CD4-positive, alpha-beta T cell (primary cell): ENCODE results near the gene PARD6B. TPM values are rescaled to one million over a fixed set of nuclear protein-coding genes. Genes with fewer than 3 reads are reported as not detected.

Experiments used
- ATAC-seq: fragments of 200-7000 bp; cut with Tn5 transposase; one replicate; pipeline ENCODE4 v1.10.0; 2022; ENCODE audit warnings: mild to moderate bottlenecking; ENCODE audit not compliant: poor library complexity
- CTCF ChIA-PET: fragments of 350-600 bp; sonication (Branson Sonifier 250); formaldehyde crosslinking; loops from one replicate; lab custom pipeline; 2021; ENCODE audit warnings: antibody characterized with exemption, inconsistent platforms; lab: Charles Lee
- POLR2A ChIA-PET: fragments of 350-600 bp; sonication (Branson Sonifier 250); formaldehyde crosslinking; loops from one replicate; lab custom pipeline; 2021; ENCODE audit warnings: antibody characterized with exemption, inconsistent platforms; lab: Charles Lee
- DNase-seq, 14 experiments: peaks; one replicate each; pipeline ENCODE4 v3.0.0-alpha.2; 2013 to 2020; ENCODE audit warnings: mixed read lengths in 2 of 14
- H3K27ac ChIP-seq, 2 donors: one replicate each; pipeline versions ENCODE4 v1.5.1 to v1.7.0; 2013; ENCODE audit warnings: low read length in 2 of 2, low read depth in 1 of 2, mild to moderate bottlenecking in 1 of 2
- H3K27me3 ChIP-seq, 2 experiments: 1 replicate in 1 of 2; 2 replicates in 1 of 2; pipeline versions ENCODE4 v1.6.1 to v1.7.0; 2013; ENCODE audit warnings: low read length in 2 of 2, control low read depth in 1 of 2, mild to moderate bottlenecking in 1 of 2, moderate library complexity in 1 of 2; ENCODE audit not compliant: insufficient read depth in 2 of 2, control insufficient read depth in 1 of 2
- H3K36me3 ChIP-seq: one replicate; pipeline ENCODE4 v1.6.1; 2013; ENCODE audit warnings: low read length, control low read depth; ENCODE audit not compliant: insufficient read depth
- H3K4me1 ChIP-seq: one replicate; pipeline ENCODE4 v1.6.1; 2013; ENCODE audit warnings: low read length, control low read depth; ENCODE audit not compliant: insufficient read depth
- H3K4me3 ChIP-seq: one replicate; pipeline ENCODE4 v1.5.1; 2013; ENCODE audit warnings: mild to moderate bottlenecking, low read length, moderate library complexity
- H3K9me3 ChIP-seq, 2 experiments: 1 replicate in 1 of 2; 2 replicates in 1 of 2; pipeline versions ENCODE4 v1.6.1 to v1.7.0; 2013; ENCODE audit warnings: low read length in 2 of 2, mild to moderate bottlenecking in 2 of 2, control low read depth in 1 of 2, moderate library complexity in 1 of 2; ENCODE audit not compliant: control insufficient read depth in 1 of 2, insufficient read depth in 1 of 2
- H3K27ac Mint-ChIP-seq: one replicate; pipeline ENCODE4 v1.8.0; 2020; ENCODE audit warnings: mixed read lengths
- H3K27me3 Mint-ChIP-seq: one replicate; pipeline ENCODE4 v1.8.0; 2021; ENCODE audit warnings: mixed read lengths
- H3K36me3 Mint-ChIP-seq: one replicate; pipeline ENCODE4 v1.8.0; 2021; ENCODE audit warnings: low read depth, mixed read lengths
- H3K4me1 Mint-ChIP-seq: one replicate; pipeline ENCODE4 v1.8.0; 2021; ENCODE audit warnings: low read depth, mixed read lengths
- H3K4me3 Mint-ChIP-seq: one replicate; pipeline ENCODE4 v1.8.0; 2020; ENCODE audit warnings: mild to moderate bottlenecking, mixed read lengths
- H3K9me3 Mint-ChIP-seq: one replicate; pipeline ENCODE4 v1.8.0; 2020; ENCODE audit warnings: mixed read lengths
- CTCF ChIP-seq: fragments of 200-600 bp; IDR thresholded peaks from one replicate; pipeline ENCODE4 v1.8.0; 2022; ENCODE audit warnings: antibody characterized with exemption, mild to moderate bottlenecking
- intact Hi-C, 2 experiments: fragments of 100-400 bp; cut with DNase I in 1 of 2; cut with micrococcal nuclease in 1 of 2; formaldehyde crosslinking; loops; one replicate each; pipeline versions ENCODE4 v1.15.1 to v1.9.0; 2023 to 2025; cut with DNase I, micrococcal nuclease
- total RNA-seq, 174 experiments: library from RNA in 2 of 174; stranded (reverse) in 2 of 174; gene quantifications; one replicate each; pipeline ENCODE4 v1.2.3 and lab custom pipeline; 2021 to 2026

PARD6B gene
- total RNA-seq, 2 experiments from 2014 or later = 5.6 to 8.2 TPM

DNA sequence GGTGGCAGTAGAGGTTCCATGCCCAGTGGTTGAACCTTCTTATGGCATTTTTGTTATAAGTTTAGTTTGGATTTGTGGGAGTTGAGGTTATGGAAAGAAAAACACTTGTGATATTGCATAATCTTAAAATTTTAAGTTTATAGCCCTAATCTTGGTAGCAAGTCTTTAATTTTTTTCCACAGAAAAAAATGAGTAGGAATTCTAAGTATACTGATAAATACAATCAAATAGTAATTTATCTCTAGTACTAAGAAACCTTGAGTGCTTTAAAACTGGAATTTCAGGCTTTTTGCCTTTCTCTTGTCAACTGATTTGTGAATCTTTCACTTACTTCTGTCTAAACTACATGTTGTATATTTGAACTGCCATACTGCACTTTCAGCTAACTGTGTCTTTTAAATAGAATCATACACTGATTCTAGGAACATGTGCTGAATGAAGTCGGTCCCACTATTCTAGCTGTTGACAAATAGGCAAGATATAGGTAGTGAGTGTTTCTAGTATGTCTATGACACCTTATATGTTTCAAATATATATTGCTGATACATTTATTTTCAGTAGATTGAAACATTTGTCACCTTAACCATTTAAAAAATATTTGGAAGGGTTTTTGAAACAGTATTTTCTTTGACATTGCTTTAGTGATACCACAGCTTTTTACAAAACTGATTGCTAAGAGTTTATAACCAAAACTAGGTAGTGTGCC lies 2.4 kb downstream of the PARD6B start:
- peaks cover 6% of the 10 kb centered on the region for H3K36me3 ChIP-seq
- H3K27me3 Mint-ChIP-seq = no peaks in the 10 kb centered on the region
- H3K4me3 Mint-ChIP-seq = peak overlapping the region; percentile 60
- peak overlapping the region; percentile 9 for H3K27ac Mint-ChIP-seq
- H3K36me3 Mint-ChIP-seq = peaks cover 44% of the 10 kb centered on the region
- DNase-seq = no peak
- TF ChIP-seq CTCF = no peak
- H3K4me3 ChIP-seq = no peak overlapping the region
- H3K27ac ChIP-seq = no peak overlapping the region
- ChIA-PET POLR2A (no interaction called here), CTCF (interaction anchor here (1.6 to 4.7 kb wide), 2 partner anchors 16 to 196 kb away, joined by 10 to 22 read pairs; no protein-coding TSS in a partner anchor)
- H3K9me3 ChIP-seq = no peaks in the 10 kb centered on the region
- H3K27me3 ChIP-seq = no peaks in the 10 kb centered on the region
- H3K4me1 ChIP-seq = peaks cover 16% of the 10 kb centered on the region
- H3K4me1 Mint-ChIP-seq = peaks cover 48% of the 10 kb centered on the region
- no peaks in the 10 kb centered on the region for H3K9me3 Mint-ChIP-seq
- intact Hi-C loops = loop anchor here (2.0 to 10.0 kb wide), 9 partner anchors 59 to 1516 kb away; partner anchors contain the start of genes B4GALT5 (in 1 of the 2), DDX27 (in 1 of the 2), DPM1 (in 1 of the 2) and MOCS3 (in 1 of the 2)
- no peak for ATAC-seq

- Histone ChIP-seq H3K27ac (no peak overlapping the region), H3K36me3 (peaks cover 6% of the 10 kb centered on the region), H3K27me3 (no peaks in the 10 kb centered on the region), H3K9me3 (no peaks in the 10 kb centered on the region), H3K4me3 (no peak overlapping the region), H3K4me1 (peaks cover 16% of the 10 kb centered on the region)
- DNase-seq (no peak), ATAC-seq (no peak)
- Mint-ChIP-seq H3K4me3 (no peak overlapping the region), H3K9me3 (no peaks in the 10 kb centered on the region), H3K36me3 (peaks cover 47% of the 10 kb centered on the region), H3K4me1 (peaks cover 53% of the 10 kb centered on the region), H3K27ac (no peak overlapping the region), H3K27me3 (no peaks in the 10 kb centered on the region)
- intact Hi-C loops = loop anchor here (5.0 to 10.0 kb wide), 8 partner anchors 57 to 1518 kb away; partner anchors contain the start of genes B4GALT5 (in 1 of the 2), DDX27 (in 1 of the 2), DPM1 (in 1 of the 2) and MOCS3 (in 1 of the 2)
- no peak for TF ChIP-seq CTCF
- ChIA-PET POLR2A (no interaction called here), CTCF (interaction anchor here (4.7 kb wide), 1 partner anchor 15 kb away, joined by 22 read pairs; no protein-coding TSS in a partner anchor)
Measured at GRCh38 chr20:50734730-50735679, 3.6 kb downstream of the PARD6B start.

DNA sequence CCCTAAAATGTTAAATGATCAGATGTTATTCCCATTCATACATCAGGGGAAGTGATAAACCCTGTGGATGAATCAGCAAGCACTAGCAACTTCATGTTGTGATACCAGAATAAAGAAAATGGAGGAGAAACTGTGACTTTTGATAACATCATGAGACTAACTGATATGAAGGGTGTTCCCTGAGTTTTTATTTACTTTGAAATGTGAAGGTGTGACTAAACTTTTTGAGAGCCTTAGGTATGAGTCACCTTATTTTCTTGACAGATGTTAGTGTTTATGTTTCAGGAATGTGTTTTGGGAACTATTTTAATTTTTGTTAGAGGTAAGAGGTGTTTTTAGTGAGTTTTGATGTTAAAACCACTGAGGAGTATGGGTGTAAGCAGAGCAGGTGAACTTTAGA lies 4.4 kb downstream of the PARD6B start:
- no peak for DNase-seq
- no peaks in the 10 kb centered on the region for H3K27me3 Mint-ChIP-seq
- TF ChIP-seq CTCF = no peak
- Histone ChIP-seq H3K36me3 (peaks cover 6% of the 10 kb centered on the region), H3K4me1 (peaks cover 9% of the 10 kb centered on the region), H3K27me3 (no peaks in the 10 kb centered on the region), H3K4me3 (no peak overlapping the region), H3K9me3 (no peaks in the 10 kb centered on the region), H3K27ac (no peak overlapping the region)
- no peak overlapping the region for H3K27ac Mint-ChIP-seq
- POLR2A ChIA-PET = no interaction called here
- H3K9me3 Mint-ChIP-seq = no peaks in the 10 kb centered on the region
- peaks cover 53% of the 10 kb centered on the region for H3K4me1 Mint-ChIP-seq
- no peak overlapping the region for H3K4me3 Mint-ChIP-seq
- no peak for ATAC-seq
- peaks cover 47% of the 10 kb centered on the region for H3K36me3 Mint-ChIP-seq
- CTCF ChIA-PET = no interaction called here
- intact Hi-C loops = loop anchor here (10.0 kb wide), 2 partner anchors 621 to 921 kb away; partner anchors contain the start of genes SLC9A8 (in 1 of the 2) and UBE2V1 (in 1 of the 2)
